ENCODE data around the gene BPHL.

DNA sequence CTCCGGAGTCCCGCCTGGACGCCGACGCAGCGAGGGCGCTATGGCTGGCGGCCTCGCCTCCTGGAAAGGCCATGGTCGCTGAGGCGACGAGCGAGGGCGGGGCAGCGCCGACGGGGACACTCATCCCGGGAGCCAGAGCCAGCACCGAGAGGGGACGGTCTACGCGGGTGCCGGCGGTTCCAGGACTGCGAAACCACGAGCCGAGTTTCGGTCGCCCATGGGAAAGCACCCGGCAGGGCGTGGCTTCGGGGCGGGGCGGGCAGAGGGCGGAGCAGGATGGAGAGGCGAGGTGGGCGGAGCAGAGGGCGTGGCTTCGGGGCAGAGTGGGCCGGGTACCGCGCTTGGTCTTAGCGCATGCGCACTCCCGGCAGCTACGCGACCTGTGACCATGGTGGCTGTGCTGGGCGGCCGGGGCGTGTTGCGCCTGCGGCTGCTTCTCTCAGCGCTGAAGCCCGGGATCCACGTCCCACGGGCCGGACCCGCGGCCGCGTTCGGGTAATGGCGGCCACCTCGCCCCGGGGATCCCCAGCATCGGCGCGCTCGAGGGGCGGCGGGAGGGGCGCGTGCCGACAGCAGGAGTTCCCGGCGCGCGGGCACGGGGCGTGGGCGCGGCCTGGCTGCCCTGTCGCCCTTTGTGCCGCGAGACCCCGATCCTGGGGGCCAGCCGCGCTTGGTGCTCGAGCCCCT is at the start of gene BPHL:
- TF ChIP-seq CTCF (IDR thresholded peaks at IDR 0.05): no peak
- no peak for TF ChIP-seq GABPA (IDR thresholded peaks at IDR 0.05; ENCODE audit: low read depth)
- peak; percentile 80 for TF ChIP-seq POLR2AphosphoS5 (IDR thresholded peaks at IDR 0.05; ENCODE audit: low read depth, low read length)
- no peak for TF ChIP-seq USF2 (IDR thresholded peaks at IDR 0.05; ENCODE audit: borderline replicate concordance, low read depth, low read length)
- no peak for TF ChIP-seq RFX5 (IDR thresholded peaks at IDR 0.05; ENCODE audit: low read length)

All from SK-N-SH (cell line).